GM18511 (cell line): ENCODE measurements around the gene TBL1X.

Experiments
- ATAC-seq: cut with Tn5 transposase; IDR thresholded peaks from one replicate; pipeline ENCODE4 v1.9.1; 2021; ENCODE audit warnings: mild to moderate bottlenecking, moderate library complexity; ENCODE audit not compliant: unreplicated experiment

Gene TBL1X

GRCh38 chrX:9789555-9789954 is 324.7 kb downstream of the TBL1X start:
- ATAC-seq: no peak
